Left ventricle myocardium inferior (tissue), 1 donor: Measurements from ENCODE around the gene CYP19A1. TPM values are rescaled to one million over a fixed set of nuclear protein-coding genes. Genes with fewer than 3 reads are reported as not detected.

Experiments used
- DNase-seq: peaks from one replicate; pipeline ENCODE4 v3.0.0-alpha.2; 2020
- H3K27ac ChIP-seq: fragments of 200-600 bp; replicated peaks from 2 replicates; pipeline ENCODE4 v1.8.0; 2021
- H3K27me3 ChIP-seq: fragments of 200-600 bp; 2 replicates; pipeline ENCODE4 v1.8.0; 2021; ENCODE audit warnings: low read depth
- H3K36me3 ChIP-seq: fragments of 200-600 bp; 2 replicates; pipeline ENCODE4 v1.8.0; 2021
- H3K4me1 ChIP-seq: fragments of 200-600 bp; 2 replicates; pipeline ENCODE4 v1.8.0; 2021
- H3K4me3 ChIP-seq: fragments of 200-600 bp; 2 replicates; pipeline ENCODE4 v1.8.0; 2021; ENCODE audit warnings: mild to moderate bottlenecking, moderate library complexity
- H3K9me3 ChIP-seq: fragments of 200-600 bp; replicated peaks from 2 replicates; pipeline ENCODE4 v1.8.0; 2021
- intact Hi-C: fragments of 100-400 bp; cut with micrococcal nuclease; formaldehyde crosslinking; loops from one replicate; pipeline ENCODE4 v1.11.0; 2022
- total RNA-seq: library from RNA; stranded (reverse); fragmentation: NEBNext Ultra II Directional; extraction: Animal tissue kit (Norgen Biotek cat#: 25700); gene quantifications from one replicate; pipeline ENCODE4 v1.2.1, GENCODE V29; 2021
- TF ChIP-seq, protein P1 (sequence below): fragments of 200-600 bp; IDR thresholded peaks from 2 replicates; pipeline ENCODE4 v1.8.0; 2021; ENCODE audit warnings: antibody characterized with exemption, mild to moderate bottlenecking, borderline replicate concordance
- donor health status: DM: no; HTN: yes; CAD: no; lungs with severe emphysema.

Gene CYP19A1
- total RNA-seq, 1 donor from 2014 or later: 0.60 TPM

DNA sequence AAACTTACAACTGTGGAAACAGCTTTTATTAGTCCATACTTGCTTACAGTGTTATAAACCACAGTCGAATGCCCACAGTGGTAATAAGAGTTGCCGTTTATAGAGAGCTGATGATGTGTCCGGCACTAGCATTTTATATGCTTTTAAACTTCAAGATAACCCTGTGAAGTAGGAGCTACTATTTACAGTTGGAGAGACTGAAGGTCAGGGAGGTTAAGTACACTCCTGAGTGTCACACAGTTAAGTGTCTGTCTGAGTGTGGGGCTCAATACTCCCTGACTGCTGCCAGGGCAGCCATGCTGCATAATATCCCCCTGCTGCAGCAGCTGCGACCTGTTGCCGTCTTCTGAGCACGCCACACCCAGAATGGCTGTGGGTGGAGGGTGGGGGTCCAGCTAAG is 153.8 kb downstream of the CYP19A1 start:
- no peak overlapping the region for H3K4me3 ChIP-seq
- H3K4me1 ChIP-seq: peaks cover 39% of the 10 kb centered on the region
- H3K27me3 ChIP-seq: peaks cover 5% of the 10 kb centered on the region
- H3K27ac ChIP-seq: peak overlapping the region; percentile 46
- TF ChIP-seq, protein P1, sequence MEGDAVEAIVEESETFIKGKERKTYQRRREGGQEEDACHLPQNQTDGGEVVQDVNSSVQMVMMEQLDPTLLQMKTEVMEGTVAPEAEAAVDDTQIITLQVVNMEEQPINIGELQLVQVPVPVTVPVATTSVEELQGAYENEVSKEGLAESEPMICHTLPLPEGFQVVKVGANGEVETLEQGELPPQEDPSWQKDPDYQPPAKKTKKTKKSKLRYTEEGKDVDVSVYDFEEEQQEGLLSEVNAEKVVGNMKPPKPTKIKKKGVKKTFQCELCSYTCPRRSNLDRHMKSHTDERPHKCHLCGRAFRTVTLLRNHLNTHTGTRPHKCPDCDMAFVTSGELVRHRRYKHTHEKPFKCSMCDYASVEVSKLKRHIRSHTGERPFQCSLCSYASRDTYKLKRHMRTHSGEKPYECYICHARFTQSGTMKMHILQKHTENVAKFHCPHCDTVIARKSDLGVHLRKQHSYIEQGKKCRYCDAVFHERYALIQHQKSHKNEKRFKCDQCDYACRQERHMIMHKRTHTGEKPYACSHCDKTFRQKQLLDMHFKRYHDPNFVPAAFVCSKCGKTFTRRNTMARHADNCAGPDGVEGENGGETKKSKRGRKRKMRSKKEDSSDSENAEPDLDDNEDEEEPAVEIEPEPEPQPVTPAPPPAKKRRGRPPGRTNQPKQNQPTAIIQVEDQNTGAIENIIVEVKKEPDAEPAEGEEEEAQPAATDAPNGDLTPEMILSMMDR: no peak
- no peaks in the 10 kb centered on the region for H3K36me3 ChIP-seq
- intact Hi-C loops: no loop called here
- DNase-seq: no peak
- H3K9me3 ChIP-seq: no peaks in the 10 kb centered on the region

DNA sequence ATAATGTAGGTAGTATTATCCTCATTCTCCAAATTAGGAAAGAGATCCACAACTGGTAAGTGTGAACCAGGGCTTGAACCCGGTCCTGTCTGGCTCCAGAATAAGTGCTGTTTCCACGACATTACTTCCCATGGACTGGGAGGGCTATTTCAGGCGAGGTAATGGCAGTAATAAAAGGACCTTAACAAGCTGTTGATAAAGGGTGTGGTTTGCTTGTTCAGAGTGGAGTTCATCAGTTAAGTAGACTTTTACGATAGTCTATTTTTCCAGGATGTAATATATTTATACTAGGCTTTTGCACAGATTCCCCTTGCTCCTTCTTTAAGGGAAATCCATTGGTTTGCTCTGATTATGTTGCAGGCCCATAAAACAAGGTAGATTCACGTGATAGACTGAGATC is 155.3 kb downstream of the CYP19A1 start:
- peaks cover 5% of the 10 kb centered on the region for H3K27me3 ChIP-seq
- TF ChIP-seq, protein P1: no peak
- intact Hi-C loops: no loop called here
- H3K9me3 ChIP-seq: no peaks in the 10 kb centered on the region
- H3K27ac ChIP-seq: no peak overlapping the region
- no peak for DNase-seq
- H3K4me1 ChIP-seq: peaks cover 25% of the 10 kb centered on the region
- H3K36me3 ChIP-seq: no peaks in the 10 kb centered on the region
- no peak overlapping the region for H3K4me3 ChIP-seq

DNA sequence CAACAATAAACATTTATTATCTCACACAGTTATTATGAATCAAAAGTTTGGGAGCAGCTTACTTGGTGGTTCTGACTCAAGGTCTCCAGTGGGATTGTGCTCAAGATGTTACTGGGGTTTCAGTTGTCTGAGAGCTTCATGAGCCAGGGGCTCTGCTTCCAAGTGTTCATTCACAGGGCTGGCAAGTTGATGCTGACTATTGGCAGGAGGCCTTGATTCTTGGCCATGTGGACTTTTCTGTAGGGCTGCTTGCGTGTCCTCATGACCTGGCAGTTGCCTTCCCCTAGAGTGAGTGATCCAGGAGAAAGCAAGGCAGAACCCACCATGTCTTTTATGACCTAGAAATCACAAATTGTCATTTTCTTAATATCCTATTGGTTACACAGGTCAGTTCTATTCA is 156.5 kb downstream of the CYP19A1 start:
- no peak overlapping the region for H3K27ac ChIP-seq
- H3K36me3 ChIP-seq: no peaks in the 10 kb centered on the region
- no peaks in the 10 kb centered on the region for H3K9me3 ChIP-seq
- H3K4me1 ChIP-seq: peaks cover 21% of the 10 kb centered on the region
- no peak for DNase-seq
- TF ChIP-seq, protein P1: no peak
- intact Hi-C loops: no loop called here
- peaks cover 5% of the 10 kb centered on the region for H3K27me3 ChIP-seq
- H3K4me3 ChIP-seq: no peak overlapping the region

DNA sequence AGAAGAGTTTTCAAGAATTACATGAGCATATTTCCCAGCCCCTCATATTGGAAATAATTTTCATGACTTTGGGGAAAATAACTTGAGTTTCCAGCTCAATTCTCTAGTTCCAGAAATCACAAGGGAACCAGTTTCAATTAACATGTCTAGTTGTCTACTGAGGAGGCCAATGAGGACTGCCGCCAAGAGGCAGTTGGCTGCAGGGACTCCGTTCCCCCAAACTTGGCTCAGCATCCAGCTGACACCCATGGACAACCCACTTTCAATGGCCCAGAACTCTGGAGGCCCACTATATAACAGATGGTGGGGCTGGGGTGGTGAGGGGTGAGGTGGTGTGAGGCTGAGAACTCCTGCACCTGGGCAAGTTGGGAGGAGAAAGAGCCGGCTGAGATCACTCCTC is 157.2 kb downstream of the CYP19A1 start:
- Histone ChIP-seq H3K4me3 (no peak overlapping the region), H3K9me3 (no peaks in the 10 kb centered on the region), H3K36me3 (no peaks in the 10 kb centered on the region), H3K27me3 (peaks cover 5% of the 10 kb centered on the region), H3K4me1 (peaks cover 21% of the 10 kb centered on the region), H3K27ac (no peak overlapping the region)
- intact Hi-C loops: no loop called here
- DNase-seq: no peak
- TF ChIP-seq, protein P1: no peak

DNA sequence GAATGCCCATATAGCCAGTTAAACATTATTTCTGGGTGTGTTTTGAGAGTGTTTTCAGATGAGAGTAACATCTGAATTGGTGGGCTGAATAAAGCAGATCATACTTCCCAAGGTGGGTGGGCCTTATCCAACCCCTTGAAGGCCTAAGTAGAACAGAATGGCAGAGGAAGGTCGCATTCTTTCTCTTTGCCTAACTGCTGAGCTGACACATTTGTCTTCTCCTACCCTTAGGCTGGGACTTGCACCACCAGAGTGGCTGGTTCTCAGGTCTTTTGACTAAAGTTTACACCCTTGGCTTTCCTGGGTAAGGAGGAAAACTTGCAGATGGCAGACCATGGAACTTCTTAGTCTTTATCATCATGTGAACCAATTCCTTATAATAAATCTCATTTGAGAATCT is 157.9 kb downstream of the CYP19A1 start:
- TF ChIP-seq, protein P1: no peak
- Histone ChIP-seq H3K4me1 (peaks cover 21% of the 10 kb centered on the region), H3K9me3 (no peaks in the 10 kb centered on the region), H3K27ac (no peak overlapping the region), H3K27me3 (peaks cover 5% of the 10 kb centered on the region), H3K4me3 (no peak overlapping the region), H3K36me3 (no peaks in the 10 kb centered on the region)
- no peak for DNase-seq
- intact Hi-C loops: no loop called here

DNA sequence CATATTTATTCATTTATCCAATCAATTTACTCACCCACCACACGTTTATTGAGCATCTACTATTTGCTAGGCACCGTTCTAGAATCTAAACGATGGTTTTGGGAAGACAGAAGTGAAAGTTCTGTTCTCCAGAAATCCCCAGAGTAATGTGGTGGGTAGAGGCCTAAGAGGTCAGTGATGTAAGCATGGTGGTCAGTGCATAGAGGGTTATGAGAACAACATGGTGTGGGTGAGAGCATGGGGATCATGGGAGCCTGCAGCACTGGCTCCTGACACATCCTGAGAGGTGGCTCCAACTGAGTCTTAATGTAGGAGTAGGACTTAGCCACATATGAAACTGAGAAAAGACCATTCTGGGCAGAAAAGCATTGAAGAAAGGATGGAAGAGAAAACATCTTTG is 158.4 kb downstream of the CYP19A1 start:
- intact Hi-C loops: no loop called here
- peaks cover 4% of the 10 kb centered on the region for H3K27me3 ChIP-seq
- no peaks in the 10 kb centered on the region for H3K9me3 ChIP-seq
- no peak for DNase-seq
- H3K36me3 ChIP-seq: no peaks in the 10 kb centered on the region
- H3K27ac ChIP-seq: no peak overlapping the region
- TF ChIP-seq, protein P1: no peak
- no peak overlapping the region for H3K4me3 ChIP-seq
- peaks cover 15% of the 10 kb centered on the region for H3K4me1 ChIP-seq
